HepG2 (cell line): ENCODE measurements around the gene TSC22D2. TPM values are rescaled to one million over a fixed set of nuclear protein-coding genes. Genes with fewer than 3 reads are reported as not detected.

Experiments
- ATAC-seq: fragments of 200-7000 bp; cut with Tn5 transposase; 3 replicates; pipeline ENCODE4 v1.9.1; 2020; ENCODE audit warnings: mild to moderate bottlenecking, moderate library complexity
- BruUV-seq: library from RNA; stranded (reverse); fragments of 400-500 nt; replicated peaks from 2 replicates; lab custom pipeline; 2021; lab: Mats Ljungman, UMichigan
- CTCF ChIA-PET: fragments of 300-600 bp; formaldehyde crosslinking; extraction: SDS; loops from one replicate; lab custom pipeline; 2021; ENCODE audit warnings: low total read pairs, inconsistent platforms, low intra/inter-chr PET ratio; lab: Yijun Ruan, JAX
- POLR2A ChIA-PET: fragments of 350-600 bp; sonication (Branson Sonifier 250); formaldehyde crosslinking; loops from one replicate; lab custom pipeline; 2020; ENCODE audit warnings: antibody characterized with exemption, inconsistent platforms; lab: Yijun Ruan, JAX
- DNase-seq: peaks from one replicate; pipeline ENCODE4 v3.0.0-alpha.2; 2015; ENCODE audit warnings: low spot score
- FAIRE-seq: peaks from 3 replicates; lab custom pipeline; 2011; peaks lifted over from hg19 to GRCh38; lab: Jason Lieb, UNC
- H2AFZ ChIP-seq: one replicate; pipeline ENCODE4 v1.6.1; 2011; ENCODE audit warnings: low read length, inconsistent platforms
- H3K27ac ChIP-seq: fragments of 300-600 bp; 3 replicates; pipeline ENCODE4 v1.8.0; 2011; ENCODE audit warnings: mixed run types, mild to moderate bottlenecking, mixed read lengths, low read length, inconsistent platforms; ENCODE audit not compliant: insufficient read depth; ENCODE audit errors: extremely low read length
- H3K27me3 ChIP-seq, 2 experiments: fragments of 200-600 bp in 1 of 2; 2 replicates in 1 of 2; 3 replicates in 1 of 2; pipeline versions ENCODE4 v1.6.0 to v1.8.0; 2011; ENCODE audit warnings: low read length in 2 of 2, mild to moderate bottlenecking in 2 of 2, moderate library complexity in 2 of 2, inconsistent platforms in 1 of 2; ENCODE audit not compliant: insufficient read depth in 2 of 2, control insufficient read depth in 1 of 2
- H3K36me3 ChIP-seq, 2 experiments: fragments of 200-600 bp in 1 of 2; replicated peaks in 1 of 2; 2 replicates in 1 of 2; 3 replicates in 1 of 2; pipeline versions ENCODE4 v1.5.1 to v1.8.0; 2011; ENCODE audit warnings: low read length in 2 of 2, inconsistent platforms in 1 of 2; ENCODE audit not compliant: insufficient read depth in 2 of 2, control insufficient read depth in 1 of 2
- H3K4me1 ChIP-seq: 2 replicates; pipeline ENCODE4 v1.5.1; 2012; ENCODE audit warnings: low read length, inconsistent platforms; ENCODE audit not compliant: insufficient read depth
- H3K4me2 ChIP-seq: 2 replicates; pipeline ENCODE4 v1.6.0; 2011; ENCODE audit warnings: low read depth, low read length, inconsistent platforms
- H3K4me3 ChIP-seq, 3 experiments: fragments of 200-600 bp in 1 of 3; sonication (generic), shearing (Covaris generic) in 1 of 3; replicated peaks in 1 of 3; 2 replicates each; pipeline ENCODE4 v1.5.1; 2011 to 2016; ENCODE audit warnings: low read length in 3 of 3, inconsistent platforms in 2 of 3, low read depth in 2 of 3, mild to moderate bottlenecking in 2 of 3, control low read depth in 1 of 3, mixed read lengths in 1 of 3; ENCODE audit not compliant: insufficient read depth in 1 of 3
- H3K79me2 ChIP-seq: one replicate; pipeline ENCODE4 v1.6.1; 2011; ENCODE audit warnings: low read length, inconsistent platforms; ENCODE audit not compliant: insufficient read depth
- H3K9ac ChIP-seq: 2 replicates; pipeline ENCODE4 v1.6.0; 2011; ENCODE audit warnings: mild to moderate bottlenecking, low read depth, low read length, inconsistent platforms; ENCODE audit not compliant: insufficient read depth
- H3K9me3 ChIP-seq: 2 replicates; pipeline ENCODE4 v1.5.1; 2012; ENCODE audit warnings: mild to moderate bottlenecking, low read length
- H4K20me1 ChIP-seq: 2 replicates; pipeline ENCODE4 v1.6.0; 2011; ENCODE audit warnings: inconsistent platforms, mild to moderate bottlenecking, low read length, moderate library complexity; ENCODE audit not compliant: insufficient read depth
- CEBPB ChIP-seq: IDR thresholded peaks from 2 replicates; pipeline ENCODE4 v1.6.1; 2011; ENCODE audit warnings: low read depth, low read length, improper control_type of control experiment, borderline replicate concordance
- MAFG ChIP-seq: sonication (generic); formaldehyde crosslinking; IDR thresholded peaks from 2 replicates; pipeline ENCODE4 v1.5.1; 2020; ENCODE audit warnings: mild to moderate bottlenecking, missing genetic modification reagents
- PITX1 ChIP-seq: sonication (generic); formaldehyde crosslinking; IDR thresholded peaks from 2 replicates; pipeline ENCODE4 v1.5.1; 2020; ENCODE audit warnings: mild to moderate bottlenecking, missing genetic modification reagents
- WGBS: methylation state at CpG from one replicate; pipeline ENCODE4 v1.1.6; 2017; ENCODE audit warnings: low lambda C conversion rate; 5-methylcytosine and 5-hydroxymethylcytosine counted together
- in situ Hi-C: cut with HindIII; loops from 2 replicates; pipeline ENCODE4 v1.10.0; 2017; ENCODE audit warnings: low pct_unique_long_range_greater_than_20kb; ENCODE audit not compliant: extremely low pct_ligation_motif_present
- intact Hi-C: fragments of 100-400 bp; cut with micrococcal nuclease; formaldehyde crosslinking; loops from one replicate; pipeline ENCODE4 v1.10.0; 2022; ENCODE audit not compliant: unreplicated experiment
- polyA plus RNA-seq, 8 experiments: library from polyadenylated mRNA; depleted of rRNA in 3 of 8; stranded (reverse) in 7 of 8; unstranded in 1 of 8; fragments of >200 nt; fragmentation: Illumina TruSeq in 4 of 8; extraction: Trizol in 4 of 8; gene quantifications; 2 replicates each; pipeline versions ENCODE4 v1.2.1 to v1.2.3, GENCODE V29; 2011 to 2016; ENCODE audit warnings: low read depth in 4 of 8, missing spikeins in 1 of 8, mixed read lengths in 1 of 8; ENCODE audit not compliant: insufficient read depth in 1 of 8
- total RNA-seq, 5 experiments: library from RNA; depleted of rRNA; stranded (reverse); fragments of >200 nt; fragmentation: Illumina TruSeq; extraction: Trizol; gene quantifications; 2 replicates each; pipeline ENCODE4 v1.2.3, GENCODE V29; 2016; ENCODE audit warnings: low read depth in 1 of 5
- TF ChIP-seq, protein P1 (sequence below): sonication (generic); formaldehyde crosslinking; IDR thresholded peaks from 2 replicates; pipeline ENCODE4 v1.4.0; 2020; ENCODE audit warnings: mild to moderate bottlenecking, missing genetic modification reagents

Gene TSC22D2
- total and polyA plus RNA-seq, 2 of the 13 experiments (the other 11 are each of a cell fraction or from before 2014, with no cell fraction given) = 4.6 to 8.2 TPM

DNA sequence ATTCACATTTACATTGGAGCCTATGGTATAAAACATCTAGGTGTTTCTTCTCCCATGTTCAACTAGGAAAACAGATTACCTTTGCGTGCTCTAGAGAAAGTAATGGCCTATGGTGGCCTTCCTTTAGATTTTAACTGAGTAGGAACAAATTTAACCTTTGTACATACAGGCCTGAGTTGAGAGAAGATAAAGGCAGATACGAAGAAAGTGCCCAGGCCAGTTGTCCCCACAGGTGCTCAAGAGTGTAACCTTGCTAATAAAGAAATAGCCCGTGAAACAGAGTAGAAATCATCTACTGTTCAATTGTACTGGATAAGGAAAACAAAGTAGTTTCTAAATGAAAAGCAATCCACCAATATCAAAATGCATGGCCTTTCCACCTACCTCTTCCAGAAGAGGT, 6.8 kb upstream of the TSC22D2 start:
- intact Hi-C loops = loop anchor here (10.0 kb wide), 2 partner anchors 334 to 364 kb away; partner anchors contain the start of gene SIAH2
- 35% methylated on average over 3 of the region's 3 CpGs for WGBS
- no peak overlapping the region for H3K4me3 ChIP-seq
- no peak overlapping the region for H2AFZ ChIP-seq
- in situ Hi-C loops = no loop called here
- no peak for TF ChIP-seq PITX1
- no peak for FAIRE-seq
- CTCF ChIA-PET = no interaction called here
- no peak overlapping the region for H3K9ac ChIP-seq
- no TSS peak for BruUV-seq
- H3K27ac ChIP-seq = no peak overlapping the region
- ATAC-seq = no peak
- no peak overlapping the region for H3K4me2 ChIP-seq
- no peaks in the 10 kb centered on the region for H3K79me2 ChIP-seq
- H3K9me3 ChIP-seq = no peaks in the 10 kb centered on the region
- no peaks in the 10 kb centered on the region for H3K4me1 ChIP-seq
- 0 out of 5 replicates have a peak, but pooled peaks cover 0 to 8% of the 10 kb centered on the region in 2 experiments for H3K27me3 ChIP-seq
- H4K20me1 ChIP-seq = no peaks in the 10 kb centered on the region
- DNase-seq = no peak
- H3K36me3 ChIP-seq = no peaks in the 10 kb centered on the region
- POLR2A ChIA-PET = no interaction called here

DNA sequence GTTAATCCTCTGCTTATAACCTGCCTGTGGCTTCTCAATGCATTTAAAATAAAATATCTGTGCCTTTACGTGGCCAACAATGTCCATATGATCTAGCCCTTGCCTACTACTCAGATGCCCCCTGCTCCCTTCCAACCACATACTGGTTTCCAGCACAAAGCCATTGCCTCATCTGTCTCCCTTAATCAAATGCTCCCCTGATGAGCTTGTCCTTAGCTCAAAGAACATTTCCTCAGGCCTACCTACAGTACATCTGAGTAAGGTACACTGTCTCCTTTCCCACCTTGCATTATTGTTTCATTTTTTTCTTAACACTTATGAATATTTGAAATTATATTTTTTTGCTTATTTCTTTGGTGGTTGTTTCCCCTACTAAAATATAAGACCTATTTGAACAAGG, 5.9 kb upstream of the TSC22D2 start:
- H3K9ac ChIP-seq = no peak overlapping the region
- no peak overlapping the region for H2AFZ ChIP-seq
- in situ Hi-C loops (no loop called here), intact Hi-C loops (loop anchor here (10.0 kb wide), 2 partner anchors 333 to 363 kb away; partner anchors contain the start of gene SIAH2)
- BruUV-seq = no TSS peak
- H3K27ac ChIP-seq = no peak overlapping the region
- H3K36me3 ChIP-seq = no peaks in the 10 kb centered on the region
- ChIA-PET POLR2A (no interaction called here), CTCF (no interaction called here)
- WGBS = 4% methylated on average over 1 of the region's 1 CpG
- FAIRE-seq = no peak
- H3K4me2 ChIP-seq = no peak overlapping the region
- H4K20me1 ChIP-seq = no peaks in the 10 kb centered on the region
- no peaks in the 10 kb centered on the region for H3K9me3 ChIP-seq
- no peak for DNase-seq
- no peak for ATAC-seq
- peaks cover 7% of the 10 kb centered on the region for H3K4me1 ChIP-seq
- 0 out of 5 replicates have a peak, but pooled peaks cover 0 to 8% of the 10 kb centered on the region in 2 experiments for H3K27me3 ChIP-seq
- no peaks in the 10 kb centered on the region for H3K79me2 ChIP-seq
- TF ChIP-seq MAFG (no peak), CEBPB (no peak)
- TF ChIP-seq, protein P1, sequence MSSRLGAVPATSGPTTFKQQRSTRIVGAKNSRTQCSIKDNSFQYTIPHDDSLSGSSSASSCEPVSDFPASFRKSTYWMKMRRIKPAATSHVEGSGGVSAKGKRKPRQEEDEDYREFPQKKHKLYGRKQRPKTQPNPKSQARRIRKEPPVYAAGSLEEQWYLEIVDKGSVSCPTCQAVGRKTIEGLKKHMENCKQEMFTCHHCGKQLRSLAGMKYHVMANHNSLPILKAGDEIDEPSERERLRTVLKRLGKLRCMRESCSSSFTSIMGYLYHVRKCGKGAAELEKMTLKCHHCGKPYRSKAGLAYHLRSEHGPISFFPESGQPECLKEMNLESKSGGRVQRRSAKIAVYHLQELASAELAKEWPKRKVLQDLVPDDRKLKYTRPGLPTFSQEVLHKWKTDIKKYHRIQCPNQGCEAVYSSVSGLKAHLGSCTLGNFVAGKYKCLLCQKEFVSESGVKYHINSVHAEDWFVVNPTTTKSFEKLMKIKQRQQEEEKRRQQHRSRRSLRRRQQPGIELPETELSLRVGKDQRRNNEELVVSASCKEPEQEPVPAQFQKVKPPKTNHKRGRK = no peak
- no peak overlapping the region for H3K4me3 ChIP-seq
